ENCODE measurements around the gene IGHMBP2.
"Not testable (repeated sequence)": the region's sequence is repeated elsewhere in the genome, so short reads cannot be mapped to it uniquely, and the experiment has no call there.

The IGHMBP2 gene

DNA sequence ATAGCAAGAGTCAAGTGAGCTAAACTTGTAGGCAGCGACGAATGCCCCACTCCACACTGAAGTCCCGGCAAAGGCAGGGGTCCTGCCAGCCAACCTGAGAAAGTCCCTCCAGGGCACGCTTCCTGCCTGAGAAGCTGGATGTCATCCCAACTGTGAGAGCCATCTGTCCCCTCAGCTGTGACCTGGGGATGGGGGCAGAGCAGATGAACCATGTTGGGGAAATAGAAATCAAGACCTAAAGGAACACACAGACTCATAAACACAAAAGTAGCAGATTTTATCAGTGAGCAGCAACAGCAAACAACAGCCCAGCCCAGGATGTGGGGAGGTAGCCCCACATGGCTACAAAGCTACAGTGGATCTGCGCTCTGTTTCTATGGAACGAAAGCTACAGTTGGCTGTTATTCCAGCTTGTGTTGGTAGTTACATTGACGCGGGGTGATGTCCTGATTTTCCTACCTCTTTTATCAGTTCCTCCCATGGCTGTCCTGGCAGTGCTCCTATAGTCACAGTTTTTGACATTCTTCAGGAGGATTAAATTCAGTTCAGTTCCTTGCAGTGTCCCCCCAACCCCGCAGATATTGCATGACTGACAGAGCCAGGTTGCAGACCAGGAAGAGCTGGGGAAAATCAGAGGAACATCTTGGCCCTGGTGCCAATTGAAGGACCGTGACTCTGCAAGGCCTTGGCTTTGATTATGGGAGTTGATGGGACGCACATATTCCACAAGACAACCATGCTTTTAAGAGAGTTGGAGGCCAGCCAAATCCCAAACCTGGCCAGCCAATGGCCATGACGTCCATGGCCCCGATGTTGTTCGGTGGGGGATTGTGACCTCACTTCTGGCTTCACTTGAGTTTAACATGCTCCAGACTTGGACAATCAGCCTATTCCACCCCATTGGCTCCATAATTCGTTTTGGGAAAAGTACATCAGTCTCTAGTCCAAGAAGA, 62.5 kb downstream of the IGHMBP2 start:
- DNase-seq = no peak

DNA sequence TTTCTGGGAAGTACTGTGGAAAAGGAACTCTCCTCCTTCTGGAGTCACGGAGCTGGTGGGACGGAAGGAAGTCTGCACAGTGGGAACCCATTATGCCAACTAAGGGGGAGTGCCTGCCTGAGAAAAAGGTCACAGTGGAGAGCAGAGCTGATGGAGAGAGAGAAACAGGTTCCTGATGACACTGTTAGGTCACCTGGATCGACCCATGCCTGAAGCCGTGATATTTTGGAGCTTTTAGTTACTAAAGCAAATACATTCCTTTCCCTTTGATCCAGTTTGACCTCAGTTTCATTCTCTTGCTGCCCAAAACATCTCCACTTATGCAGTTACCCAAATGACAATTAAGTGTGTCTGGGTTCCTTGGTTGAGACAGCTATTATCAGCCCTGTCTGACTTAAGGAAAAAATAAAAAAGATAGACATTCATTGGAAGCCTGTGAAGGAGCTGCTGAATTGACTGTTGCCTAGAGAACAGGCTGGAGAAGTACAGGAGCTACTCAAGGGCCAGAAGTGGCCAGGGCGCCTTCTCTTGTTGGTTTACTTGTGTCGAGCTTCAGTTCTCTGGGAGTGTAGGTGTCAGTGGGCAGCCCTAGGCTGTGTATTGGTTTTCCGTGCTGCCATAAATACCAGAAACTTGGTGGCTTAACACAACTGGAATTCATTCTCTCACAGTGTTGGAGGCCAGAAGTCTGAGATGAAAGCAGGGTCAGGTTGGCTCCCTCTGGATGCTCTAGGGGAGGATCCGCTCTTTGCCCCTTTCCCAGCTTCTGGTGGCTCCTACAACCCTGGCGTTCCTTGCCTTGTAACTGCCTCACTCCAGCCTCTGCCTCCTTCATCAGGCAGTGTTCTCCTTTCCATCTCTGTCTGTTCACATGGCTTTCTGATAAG, 63.4 kb downstream of the IGHMBP2 start:
- no peak for DNase-seq

- DNase-seq = no peak
Observed at GRCh38 chr11:68968306-68969250, 64.9 kb downstream of the IGHMBP2 start.

DNA sequence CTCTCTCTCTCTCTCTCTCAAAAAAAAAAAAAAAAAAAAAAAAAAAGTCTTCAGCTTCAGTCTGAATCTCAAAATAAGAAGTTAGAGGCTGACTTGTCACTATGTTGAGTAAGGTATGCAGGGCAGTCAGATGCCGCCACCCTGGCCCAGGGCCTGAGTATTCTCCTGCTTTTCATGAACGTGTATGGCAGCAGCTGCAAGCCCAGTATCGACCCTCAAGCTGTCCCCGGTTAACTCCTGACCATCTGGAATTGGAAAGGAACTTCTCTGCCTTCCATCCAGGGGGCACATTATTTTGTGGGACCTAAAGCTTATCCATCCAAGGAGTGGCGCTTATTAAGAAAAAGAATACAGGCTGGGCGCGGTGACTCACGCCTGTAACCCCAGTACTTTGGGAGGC, 65.7 kb downstream of the IGHMBP2 start:
- no peak for DNase-seq

- no peak for DNase-seq
Observed at GRCh38 chr11:68970921-68971636, 67.4 kb downstream of the IGHMBP2 start.

DNA sequence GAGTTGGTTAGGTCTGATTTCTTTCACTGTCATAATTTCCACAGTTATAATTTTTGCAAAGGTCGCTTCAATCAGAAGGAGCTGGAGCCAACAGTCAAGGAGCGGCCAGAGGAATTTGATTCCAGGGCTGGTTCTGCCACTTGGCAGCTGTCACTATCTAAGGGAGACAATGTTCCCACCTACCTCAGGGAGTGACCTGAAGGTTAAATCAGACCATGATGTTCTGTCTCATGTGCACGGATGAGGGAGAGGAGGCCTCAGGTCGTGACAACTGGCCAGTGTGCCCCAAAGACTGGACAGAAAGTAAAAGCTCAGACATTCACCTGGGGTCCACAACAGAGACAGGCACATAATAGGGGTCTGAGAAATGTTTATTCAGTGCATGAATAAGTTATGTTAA, 69.5 kb downstream of the IGHMBP2 start:
- DNase-seq = no peak

DNA sequence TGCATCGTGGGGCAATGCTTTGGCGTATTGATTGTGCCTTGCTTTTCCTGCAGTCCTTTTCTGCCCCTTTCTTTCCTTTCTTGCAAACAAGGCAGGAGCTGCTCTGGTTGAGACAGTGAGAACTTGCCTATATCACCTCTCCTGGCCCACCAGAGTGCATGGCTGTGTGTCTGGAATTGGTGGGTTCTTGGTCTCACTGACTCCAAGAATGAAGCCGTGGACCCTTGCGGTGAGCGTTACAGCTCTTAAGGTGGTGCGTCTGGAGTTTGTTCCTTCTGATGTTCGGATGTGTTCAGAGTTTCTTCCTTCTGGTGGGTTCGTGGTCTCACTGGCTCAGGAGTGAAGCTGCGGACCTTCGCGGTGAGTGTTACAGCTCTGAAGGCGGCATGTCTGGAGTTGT, 70.0 kb downstream of the IGHMBP2 start:
- not testable (repeated sequence) for DNase-seq

GRCh38 chr11:68974421-68975194, 70.9 kb downstream of the IGHMBP2 start:
- DNase-seq = no peak

DNA sequence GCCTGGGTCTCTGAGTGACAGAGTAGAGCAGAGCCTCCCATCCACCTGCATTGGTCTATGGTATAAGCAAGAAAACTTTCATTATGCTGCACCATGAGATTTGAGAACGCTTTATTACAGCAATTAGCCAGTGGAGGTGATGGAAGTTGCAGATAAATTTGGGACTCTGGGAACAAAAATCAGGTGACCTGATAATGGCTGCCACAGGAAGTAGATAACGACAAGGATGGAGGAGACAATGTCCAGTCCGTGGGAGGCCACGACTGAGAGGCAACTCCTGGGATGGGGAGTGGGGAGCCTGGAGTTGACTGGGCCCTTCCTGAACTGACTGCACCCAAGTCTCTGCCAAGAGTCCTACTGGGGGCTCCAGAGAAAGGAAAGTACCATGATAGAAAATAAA, 72.4 kb downstream of the IGHMBP2 start:
- DNase-seq = no peak

DNA sequence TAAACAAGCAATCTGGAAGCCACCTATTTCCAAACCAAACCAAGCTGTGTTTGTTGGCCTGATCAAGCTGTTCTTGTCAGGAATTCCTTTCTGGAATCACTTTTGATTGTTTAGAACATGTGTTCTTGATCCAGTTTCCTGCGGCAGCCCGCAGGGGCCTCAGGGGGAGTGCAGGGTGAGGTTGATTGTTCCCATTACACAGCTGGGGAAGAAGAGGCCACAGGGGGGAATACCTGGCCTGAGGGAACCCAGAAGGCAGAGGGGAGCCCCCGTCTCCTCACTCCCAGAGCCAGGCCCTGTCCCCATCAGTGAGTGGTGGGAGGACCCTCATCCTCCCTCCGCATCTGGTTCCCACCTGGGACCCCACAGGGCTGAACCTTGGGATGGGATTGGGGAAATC, 72.9 kb downstream of the IGHMBP2 start:
- no peak for DNase-seq

DNA sequence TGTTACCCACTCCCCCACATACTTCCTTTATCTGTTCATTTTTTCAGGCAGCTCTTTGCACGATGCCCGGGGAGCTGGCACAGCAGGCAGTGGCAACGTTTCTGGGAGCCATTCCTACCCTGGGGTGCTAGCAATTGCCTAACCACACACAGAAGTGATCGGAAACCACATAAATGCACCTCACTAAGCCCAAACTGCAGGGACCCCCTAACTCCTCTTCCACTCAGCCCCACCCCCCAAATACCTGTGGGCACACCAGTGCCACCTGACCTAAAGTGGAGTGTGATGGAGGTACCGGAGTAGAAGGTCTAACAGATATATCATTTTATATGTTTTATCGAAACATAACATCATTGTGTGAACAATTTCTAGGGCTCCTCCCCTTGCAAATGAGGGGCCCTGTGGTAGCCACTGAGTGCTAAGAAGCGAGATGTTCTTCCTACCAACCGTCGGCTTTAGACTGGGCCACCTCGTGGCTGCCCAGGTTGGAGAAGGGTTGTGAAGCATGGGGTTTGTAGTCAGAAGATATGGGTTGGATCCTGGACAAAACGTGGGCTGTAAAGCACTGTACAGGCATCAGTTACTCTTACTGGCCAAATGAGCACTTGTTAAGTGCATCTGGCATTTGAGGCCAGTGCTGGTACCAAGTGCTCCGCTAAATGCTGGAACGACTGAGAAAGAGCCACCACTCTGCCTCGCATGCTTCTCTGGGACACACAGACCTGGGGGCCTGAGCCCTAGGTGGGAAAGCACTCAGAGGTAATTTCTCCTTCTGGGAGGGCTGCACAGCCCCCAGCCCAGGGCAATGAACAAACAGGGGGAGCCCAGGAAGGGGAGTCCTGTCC, 74.3 kb downstream of the IGHMBP2 start:
- DNase-seq = no peak

GRCh38 chr11:68978626-68978930, 74.9 kb downstream of the IGHMBP2 start:
- no peak for DNase-seq

- DNase-seq = no peak
Observed at GRCh38 chr11:68978931-68979594, 75.4 kb downstream of the IGHMBP2 start.

- DNase-seq = no peak
Observed at GRCh38 chr11:68979931-68980775, 76.5 kb downstream of the IGHMBP2 start.

DNA sequence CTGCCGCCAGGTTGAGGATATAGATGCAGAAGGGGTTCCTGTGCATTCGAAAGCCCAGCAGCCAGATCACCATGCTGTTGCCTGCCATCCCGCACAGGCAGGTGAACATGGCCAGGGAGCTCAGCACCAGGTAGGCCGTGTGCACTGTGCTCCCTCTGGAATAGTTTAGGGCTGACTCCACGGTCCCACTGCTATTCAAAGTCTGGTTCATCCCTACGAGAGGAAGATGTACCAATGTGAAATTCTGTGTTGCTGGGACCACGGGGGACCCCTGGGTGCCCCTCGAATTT, 77.0 kb downstream of the IGHMBP2 start, which contains the start of gene MRGPRD:
Gene MRGPRD (minus strand): TSS at position 211 of the 290 bp plus-strand sequence. CDS start 0 bp downstream, at position 211.
- no peak for DNase-seq

GRCh38 chr11:68982134-68982533, 78.4 kb downstream of the IGHMBP2 start:
- no peak for DNase-seq

GRCh38 chr11:68983801-68984200, 80.1 kb downstream of the IGHMBP2 start:
- DNase-seq = no peak

GRCh38 chr11:68987211-68987610, 83.5 kb downstream of the IGHMBP2 start:
- DNase-seq = no peak

GRCh38 chr11:68988491-68988890, 84.8 kb downstream of the IGHMBP2 start:
- DNase-seq = no peak

Measured in activated T-cell treated with anti-CD3 and anti-CD28 coated beads for 4 hours (primary cell).